Esophagus squamous epithelium (tissue), 5 donors: ENCODE results near the gene PLSCR1. TPM values are rescaled to one million over a fixed set of nuclear protein-coding genes. Genes with fewer than 3 reads are reported as not detected.

Source experiments
- DNase-seq: peaks from one replicate; lab custom pipeline; 2025; lab: John Stamatoyannopoulos, UW
- H3K27ac ChIP-seq, 4 donors: fragments of 200-600 bp; sonication (generic); one replicate each; pipeline ENCODE4 v1.5.1; 2016 to 2019; ENCODE audit warnings: mild to moderate bottlenecking in 1 of 4
- H3K27me3 ChIP-seq, 4 donors: fragments of 200-600 bp; sonication (generic); 1 replicate in 3 of 4; 2 replicates in 1 of 4; pipeline versions ENCODE4 v1.5.1 to v1.6.0; 2017 to 2021; ENCODE audit warnings: antibody characterized with exemption in 1 of 4
- H3K36me3 ChIP-seq, 3 donors: fragments of 200-600 bp; sonication (generic); one replicate each; pipeline ENCODE4 v1.5.1; 2016 to 2019
- H3K4me1 ChIP-seq, 3 donors: fragments of 200-600 bp; sonication (generic); one replicate each; pipeline ENCODE4 v1.5.1; 2017 to 2019
- H3K4me3 ChIP-seq, 4 donors: fragments of 200-600 bp; sonication (generic); 1 replicate in 3 of 4; 2 replicates in 1 of 4; pipeline ENCODE4 v1.5.1; 2016 to 2019; ENCODE audit warnings: mild to moderate bottlenecking in 2 of 4, moderate library complexity in 1 of 4
- H3K9me3 ChIP-seq, 3 donors: fragments of 200-600 bp; sonication (generic); one replicate each; pipeline ENCODE4 v1.5.1; 2016 to 2019
- POLR2A ChIP-seq, 4 donors: fragments of 450-650 bp; IDR thresholded peaks; one replicate each; pipeline ENCODE4 v1.6.1; 2017; ENCODE audit warnings: antibody characterized with exemption in 4 of 4, mild to moderate bottlenecking in 4 of 4, moderate library complexity in 3 of 4
- WGBS, 2 donors: methylation state at CpG; one replicate each; pipeline ENCODE4 v1.1.5; 2018; 5-methylcytosine and 5-hydroxymethylcytosine counted together
- intact Hi-C: fragments of 100-400 bp; cut with DNase I; formaldehyde crosslinking; loops from one replicate; pipeline ENCODE4 v1.15.0; 2022
- total RNA-seq, 4 donors: library from RNA; depleted of rRNA; stranded (reverse); fragments of >200 nt; gene quantifications; one replicate each; pipeline ENCODE4 v1.1.0, GENCODE V29; 2016
- TF ChIP-seq, protein P1 (sequence below), 6 experiments: fragments of 450-650 bp in 4 of 6; fragments of 200-600 bp in 2 of 6; sonication (generic) in 2 of 6; IDR thresholded peaks; one replicate each; pipeline ENCODE4 v1.5.1; 2016 to 2019; ENCODE audit warnings: antibody characterized with exemption in 6 of 6, mild to moderate bottlenecking in 4 of 6, moderate library complexity in 4 of 6
- donor health status: DM: yes; HTN: yes; CAD: no.

The PLSCR1 gene
- total RNA-seq, 4 donors from 2014 or later: 51.1 to 138 (median 63.3) TPM

DNA sequence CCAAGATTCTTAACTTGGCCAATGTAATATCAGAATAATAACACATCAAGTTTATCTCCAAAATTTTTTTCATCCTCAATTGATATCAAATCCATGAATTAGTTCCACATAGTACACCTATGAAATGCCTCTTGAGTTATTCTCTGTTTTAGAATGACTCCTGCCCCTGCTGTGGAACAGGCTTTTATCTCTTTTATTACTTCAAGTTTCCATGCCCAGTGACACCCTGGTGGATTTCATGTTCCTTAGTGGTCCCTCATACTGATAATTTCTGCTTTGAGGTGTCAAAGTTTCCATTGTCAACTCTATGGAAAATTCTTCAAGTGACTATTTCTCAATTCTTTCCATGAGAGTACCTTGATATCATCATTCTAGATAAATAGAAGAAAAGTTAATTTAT lies 24.6 kb downstream of the PLSCR1 start:
- Histone ChIP-seq H3K27ac (no peak overlapping the region), H3K36me3 (peaks cover 0 to 52% (median 0%) of the 10 kb centered on the region in 3 donors), H3K9me3 (no peaks in the 10 kb centered on the region), H3K4me1 (peaks cover 0 to 16% (median 0%) of the 10 kb centered on the region in 3 donors), H3K4me3 (no peak overlapping the region), H3K27me3 (no peaks in the 10 kb centered on the region)
- DNase-seq: no peak
- no peak for TF ChIP-seq POLR2A (IDR thresholded peaks at IDR 0.05)
- TF ChIP-seq, protein P1, sequence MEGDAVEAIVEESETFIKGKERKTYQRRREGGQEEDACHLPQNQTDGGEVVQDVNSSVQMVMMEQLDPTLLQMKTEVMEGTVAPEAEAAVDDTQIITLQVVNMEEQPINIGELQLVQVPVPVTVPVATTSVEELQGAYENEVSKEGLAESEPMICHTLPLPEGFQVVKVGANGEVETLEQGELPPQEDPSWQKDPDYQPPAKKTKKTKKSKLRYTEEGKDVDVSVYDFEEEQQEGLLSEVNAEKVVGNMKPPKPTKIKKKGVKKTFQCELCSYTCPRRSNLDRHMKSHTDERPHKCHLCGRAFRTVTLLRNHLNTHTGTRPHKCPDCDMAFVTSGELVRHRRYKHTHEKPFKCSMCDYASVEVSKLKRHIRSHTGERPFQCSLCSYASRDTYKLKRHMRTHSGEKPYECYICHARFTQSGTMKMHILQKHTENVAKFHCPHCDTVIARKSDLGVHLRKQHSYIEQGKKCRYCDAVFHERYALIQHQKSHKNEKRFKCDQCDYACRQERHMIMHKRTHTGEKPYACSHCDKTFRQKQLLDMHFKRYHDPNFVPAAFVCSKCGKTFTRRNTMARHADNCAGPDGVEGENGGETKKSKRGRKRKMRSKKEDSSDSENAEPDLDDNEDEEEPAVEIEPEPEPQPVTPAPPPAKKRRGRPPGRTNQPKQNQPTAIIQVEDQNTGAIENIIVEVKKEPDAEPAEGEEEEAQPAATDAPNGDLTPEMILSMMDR (IDR thresholded peaks at IDR 0.05): no peak
- intact Hi-C loops: no loop called here

GRCh38 chr3:146517684-146518435 lies 26.5 kb downstream of the PLSCR1 start:
- Histone ChIP-seq H3K36me3 (peaks cover 0 to 49% (median 0%) of the 10 kb centered on the region in 3 donors), H3K27ac (peak overlapping the region in 2 of 4 donors; percentile 45 to 54), H3K9me3 (no peaks in the 10 kb centered on the region), H3K4me3 (no peak overlapping the region), H3K27me3 (no peaks in the 10 kb centered on the region), H3K4me1 (peaks cover 0 to 16% (median 0%) of the 10 kb centered on the region in 3 donors)
- no peak for DNase-seq
- TF ChIP-seq, protein P1 (IDR thresholded peaks at IDR 0.05): no peak
- TF ChIP-seq POLR2A (IDR thresholded peaks at IDR 0.05): no peak
- intact Hi-C loops: no loop called here
- WGBS, 2 donors: 68 to 71% methylated on average over 4 of the region's 4 CpGs

DNA sequence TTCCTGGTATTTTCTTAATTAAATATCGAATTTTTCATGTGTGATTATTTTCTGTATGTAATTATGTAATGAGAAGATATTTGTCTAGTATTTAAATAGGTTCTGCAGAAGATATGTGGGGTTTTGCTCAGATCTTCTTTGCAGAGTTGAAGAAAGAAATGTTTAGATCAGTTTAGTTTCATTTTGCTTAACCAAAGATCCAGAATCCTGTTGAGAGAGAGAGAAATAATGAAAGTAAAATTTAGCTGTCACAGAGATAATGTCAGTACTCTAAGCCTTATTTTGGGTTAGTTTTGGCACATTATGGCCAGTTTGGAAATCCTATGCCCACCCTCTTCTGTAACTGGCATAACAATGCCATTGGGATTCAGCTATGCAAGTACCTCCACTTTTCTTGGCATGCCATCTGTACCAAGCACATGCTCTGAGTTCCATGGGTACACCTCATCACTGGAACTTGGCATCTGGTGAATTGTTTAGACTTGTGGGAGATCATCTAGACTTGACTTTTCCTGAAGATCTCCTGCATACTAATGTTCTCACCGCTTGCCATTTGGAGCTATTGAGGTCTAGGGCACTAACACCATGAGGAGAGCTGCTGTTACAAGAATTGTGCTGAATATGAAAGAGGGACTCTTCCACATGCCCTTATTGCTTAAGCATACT lies 30.9 kb downstream of the PLSCR1 start:
- no peak for DNase-seq
- H3K4me3 ChIP-seq: no peak overlapping the region
- peaks cover 0 to 36% (median 0%) of the 10 kb centered on the region in 3 donors for H3K36me3 ChIP-seq
- H3K27me3 ChIP-seq: no peaks in the 10 kb centered on the region
- no peaks in the 10 kb centered on the region for H3K9me3 ChIP-seq
- TF ChIP-seq POLR2A (IDR thresholded peaks at IDR 0.05): no peak
- TF ChIP-seq, protein P1 (IDR thresholded peaks at IDR 0.05): no peak
- peaks cover 0 to 12% (median 0%) of the 10 kb centered on the region in 3 donors for H3K4me1 ChIP-seq
- intact Hi-C loops: no loop called here
- WGBS, 2 donors: 75 to 82% methylated on average over 2 of the region's 2 CpGs
- peak overlapping the region in 1 of 4 donors; percentile 38 for H3K27ac ChIP-seq

DNA sequence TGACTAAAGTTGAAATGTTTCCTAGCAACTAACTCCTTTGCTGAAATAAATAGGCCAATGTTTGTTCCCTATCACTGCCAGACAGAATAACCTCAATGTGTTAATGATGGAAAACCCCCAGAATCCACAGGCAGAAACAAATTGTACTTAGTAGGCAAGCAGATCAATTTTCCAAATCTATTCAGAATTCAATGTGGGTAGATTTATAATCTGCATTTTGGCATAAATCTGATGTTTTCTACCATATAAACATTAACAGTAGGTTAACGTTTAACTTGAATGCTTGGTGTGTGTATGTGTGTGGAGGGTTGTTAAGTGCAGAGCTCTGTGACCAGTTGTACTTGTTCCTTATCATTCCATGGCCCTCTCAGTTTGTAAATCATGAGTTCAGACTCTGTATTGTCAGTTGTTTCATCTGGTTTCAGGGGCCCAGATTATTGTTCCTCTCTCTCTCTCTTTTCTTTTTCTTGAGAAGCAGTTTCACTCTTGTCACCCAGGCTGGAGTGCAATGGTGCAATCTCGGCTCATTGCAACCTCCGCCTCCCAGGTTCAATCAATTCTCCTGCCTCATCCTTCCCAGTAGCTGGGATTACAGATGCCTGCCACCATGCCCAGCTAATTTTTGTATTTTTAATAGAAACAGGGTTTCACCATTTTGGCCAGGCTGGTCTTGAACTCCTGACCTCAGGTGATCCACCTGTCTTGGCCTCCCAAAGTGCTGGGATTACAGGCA lies 32.8 kb downstream of the PLSCR1 start:
- intact Hi-C loops: no loop called here
- Histone ChIP-seq H3K4me1 (peaks cover 0 to 10% (median 6%) of the 10 kb centered on the region in 3 donors), H3K4me3 (no peak overlapping the region), H3K27ac (no peak overlapping the region), H3K36me3 (peaks cover 0 to 32% (median 0%) of the 10 kb centered on the region in 3 donors), H3K27me3 (no peaks in the 10 kb centered on the region), H3K9me3 (no peaks in the 10 kb centered on the region)
- DNase-seq: no peak
- 75 to 76% methylated on average over 3 of the region's 3 CpGs for WGBS, 2 donors
- TF ChIP-seq POLR2A (IDR thresholded peaks at IDR 0.05): no peak
- TF ChIP-seq, protein P1 (IDR thresholded peaks at IDR 0.05): no peak
